NB4 (cell line): ENCODE data around the gene NAV3.

Experiments used
- CTCF ChIP-seq: IDR thresholded peaks from one replicate; pipeline ENCODE4 v1.5.1; 2012; ENCODE audit warnings: low read depth, low read length
- POLR2A ChIP-seq: IDR thresholded peaks from 2 replicates; pipeline ENCODE4 v1.6.1; 2011; ENCODE audit warnings: mild to moderate bottlenecking; ENCODE audit not compliant: insufficient read length; ENCODE audit errors: extremely low read depth
- TF ChIP-seq, protein P1 (sequence below): IDR thresholded peaks from 2 replicates; pipeline ENCODE4 v1.6.1; 2011; ENCODE audit warnings: low read depth, low read length

DNA sequence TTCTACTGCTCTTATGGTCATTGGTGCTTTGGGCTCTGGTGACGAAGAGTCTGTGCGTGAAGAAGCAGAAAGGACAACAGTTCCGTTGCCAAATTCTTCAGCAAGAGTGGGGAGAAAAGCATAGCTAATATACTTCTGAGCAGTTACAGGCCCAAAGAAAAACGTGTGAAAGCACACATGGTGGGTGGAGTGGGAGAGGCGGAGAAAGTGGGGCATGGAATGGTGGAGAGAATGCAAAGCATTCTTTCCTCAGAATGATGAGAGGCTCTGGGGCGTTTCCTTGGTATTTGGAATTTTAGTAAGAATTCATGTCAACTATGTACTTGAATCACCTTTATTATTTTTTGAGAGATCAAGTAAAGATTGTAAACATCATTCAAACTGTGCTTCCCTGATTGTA lies 396.1 kb downstream of the NAV3 start:
- TF ChIP-seq, protein P1, sequence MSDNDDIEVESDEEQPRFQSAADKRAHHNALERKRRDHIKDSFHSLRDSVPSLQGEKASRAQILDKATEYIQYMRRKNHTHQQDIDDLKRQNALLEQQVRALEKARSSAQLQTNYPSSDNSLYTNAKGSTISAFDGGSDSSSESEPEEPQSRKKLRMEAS: no peak
- TF ChIP-seq CTCF (no peak), POLR2A (no peak)
